Activated CD4-positive, alpha-beta T cell treated with anti-CD3 and anti-CD28 coated beads, Interleukin-2, amount 10 ng/mL, durations not matched to agents 7 days and 5 days (primary cell): ENCODE measurements around the gene IRF6. TPM values are rescaled to one million over a fixed set of nuclear protein-coding genes. Genes with fewer than 3 reads are reported as not detected.

ENCODE experiments used
- CTCF ChIA-PET: fragments of 350-600 bp; sonication (Branson Sonifier 250); formaldehyde crosslinking; loops from one replicate; lab custom pipeline; 2021; ENCODE audit warnings: antibody characterized with exemption; lab: Charles Lee
- POLR2A ChIA-PET: fragments of 350-600 bp; sonication (Branson Sonifier 250); formaldehyde crosslinking; loops from one replicate; lab custom pipeline; 2021; ENCODE audit warnings: antibody characterized with exemption; lab: Charles Lee
- DNase-seq: peaks from one replicate; pipeline ENCODE4 v3.0.0-alpha.2; 2020
- H3K27ac Mint-ChIP-seq: one replicate; pipeline ENCODE4 v1.8.0; 2021; ENCODE audit warnings: mild to moderate bottlenecking, moderate library complexity, mixed read lengths
- H3K27me3 Mint-ChIP-seq: one replicate; pipeline ENCODE4 v1.8.0; 2021; ENCODE audit warnings: mixed read lengths
- H3K36me3 Mint-ChIP-seq: one replicate; pipeline ENCODE4 v1.8.0; 2021; ENCODE audit warnings: low read depth, mixed read lengths
- H3K4me1 Mint-ChIP-seq: one replicate; pipeline ENCODE4 v1.8.0; 2021; ENCODE audit warnings: mixed read lengths
- H3K4me3 Mint-ChIP-seq: one replicate; pipeline ENCODE4 v1.8.0; 2021; ENCODE audit warnings: mild to moderate bottlenecking, moderate library complexity, mixed read lengths
- H3K9me3 Mint-ChIP-seq: one replicate; pipeline ENCODE4 v1.8.0; 2021; ENCODE audit warnings: mixed read lengths
- total RNA-seq, 2 experiments: library from RNA; stranded (reverse); gene quantifications; one replicate each; pipeline ENCODE4 v1.2.3, GENCODE V29; 2021

Gene IRF6
- total RNA-seq, 2 experiments from 2014 or later, result not detected

- peaks cover 19% of the 10 kb centered on the region for H3K27me3 Mint-ChIP-seq
- ChIA-PET POLR2A (no interaction called here), CTCF (interaction anchor here (1.0 to 1.4 kb wide), 4 partner anchors 8 to 26 kb away, joined by 3 to 5 read pairs (median 4); partner anchors contain the start of gene UTP25)
- no peak overlapping the region for H3K4me3 Mint-ChIP-seq
- H3K4me1 Mint-ChIP-seq, result peaks cover 12% of the 10 kb centered on the region
- H3K36me3 Mint-ChIP-seq, result no peaks in the 10 kb centered on the region
- no peak overlapping the region for H3K27ac Mint-ChIP-seq
- no peaks in the 10 kb centered on the region for H3K9me3 Mint-ChIP-seq
- DNase-seq, result no peak
Measured at GRCh38 chr1:209819058-209819457, 13.1 kb upstream of the IRF6 start.

GRCh38 chr1:209817691-209818090 lies 11.7 kb upstream of the IRF6 start:
- Mint-ChIP-seq H3K27ac (no peak overlapping the region), H3K36me3 (no peaks in the 10 kb centered on the region), H3K4me1 (peaks cover 2% of the 10 kb centered on the region), H3K27me3 (peaks cover 15% of the 10 kb centered on the region), H3K4me3 (no peak overlapping the region), H3K9me3 (no peaks in the 10 kb centered on the region)
- no peak for DNase-seq
- ChIA-PET CTCF (interaction anchor here (1.1 kb wide), 1 partner anchor 10 kb away, joined by 3 read pairs; the partner anchor contains the start of gene UTP25), POLR2A (no interaction called here)

GRCh38 chr1:209816923-209817322 lies 11.0 kb upstream of the IRF6 start:
- no peak overlapping the region for H3K27ac Mint-ChIP-seq
- no peak for DNase-seq
- CTCF ChIA-PET, result interaction anchor here (1.1 kb wide), 1 partner anchor 10 kb away, joined by 3 read pairs; the partner anchor contains the start of gene UTP25
- H3K36me3 Mint-ChIP-seq, result no peaks in the 10 kb centered on the region
- POLR2A ChIA-PET, result no interaction called here
- H3K4me3 Mint-ChIP-seq, result no peak overlapping the region
- no peaks in the 10 kb centered on the region for H3K9me3 Mint-ChIP-seq
- H3K4me1 Mint-ChIP-seq, result no peaks in the 10 kb centered on the region
- peaks cover 14% of the 10 kb centered on the region for H3K27me3 Mint-ChIP-seq

GRCh38 chr1:209815931-209816341 lies 10.0 kb upstream of the IRF6 start:
- Mint-ChIP-seq H3K4me1 (no peaks in the 10 kb centered on the region), H3K36me3 (no peaks in the 10 kb centered on the region), H3K27me3 (peaks cover 9% of the 10 kb centered on the region), H3K9me3 (no peaks in the 10 kb centered on the region), H3K27ac (no peak overlapping the region), H3K4me3 (no peak overlapping the region)
- DNase-seq, result no peak
- ChIA-PET POLR2A (no interaction called here), CTCF (interaction anchor here (1.1 to 2.6 kb wide), 4 partner anchors 8 to 28 kb away, joined by 3 to 10 read pairs (median 6); partner anchors contain the start of gene UTP25)

- H3K4me1 Mint-ChIP-seq, result no peaks in the 10 kb centered on the region
- no peak for DNase-seq
- H3K9me3 Mint-ChIP-seq, result no peaks in the 10 kb centered on the region
- H3K27me3 Mint-ChIP-seq, result peaks cover 8% of the 10 kb centered on the region
- CTCF ChIA-PET, result interaction anchor here (0.8 to 2.6 kb wide), 7 partner anchors 8 to 28 kb away, joined by 3 to 10 read pairs (median 3); partner anchors contain the start of gene UTP25
- POLR2A ChIA-PET, result no interaction called here
- no peak overlapping the region for H3K27ac Mint-ChIP-seq
- no peak overlapping the region for H3K4me3 Mint-ChIP-seq
- H3K36me3 Mint-ChIP-seq, result no peaks in the 10 kb centered on the region
Measured at GRCh38 chr1:209815490-209815889, 9.5 kb upstream of the IRF6 start.

GRCh38 chr1:209813902-209814301 lies 8.0 kb upstream of the IRF6 start:
- Mint-ChIP-seq H3K9me3 (no peaks in the 10 kb centered on the region), H3K4me3 (no peak overlapping the region), H3K4me1 (no peaks in the 10 kb centered on the region), H3K36me3 (no peaks in the 10 kb centered on the region), H3K27ac (no peak overlapping the region), H3K27me3 (peaks cover 3% of the 10 kb centered on the region)
- no peak for DNase-seq
- POLR2A ChIA-PET, result no interaction called here
- CTCF ChIA-PET, result interaction anchor here (1.3 to 2.6 kb wide), 4 partner anchors 10 to 20 kb away, joined by 3 to 10 read pairs (median 6); partner anchors contain the start of gene UTP25

GRCh38 chr1:209810783-209811182 lies 4.8 kb upstream of the IRF6 start:
- POLR2A ChIA-PET, result no interaction called here

GRCh38 chr1:209809611-209810010 lies 3.7 kb upstream of the IRF6 start:
- Mint-ChIP-seq H3K4me3 (no peak overlapping the region), H3K36me3 (no peaks in the 10 kb centered on the region), H3K27ac (no peak overlapping the region), H3K27me3 (peaks cover 2% of the 10 kb centered on the region), H3K9me3 (no peaks in the 10 kb centered on the region), H3K4me1 (peaks cover 10% of the 10 kb centered on the region)
- DNase-seq, result no peak
- POLR2A ChIA-PET, result no interaction called here
- CTCF ChIA-PET, result interaction anchor here (0.9 to 2.1 kb wide), 2 partner anchors 14 kb away, joined by 3 to 14 read pairs; no protein-coding TSS in a partner anchor

More at GRCh38 chr1:209810783-209811182, 4.8 kb upstream of the IRF6 start:
- peaks cover 6% of the 10 kb centered on the region for H3K4me1 Mint-ChIP-seq
- no peak for DNase-seq
- CTCF ChIA-PET, result interaction anchor here (0.8 to 2.1 kb wide), 6 partner anchors 8 to 31 kb away, joined by 3 to 14 read pairs (median 3); partner anchors contain the start of gene UTP25
- no peak overlapping the region for H3K27ac Mint-ChIP-seq
- no peaks in the 10 kb centered on the region for H3K27me3 Mint-ChIP-seq
- H3K36me3 Mint-ChIP-seq, result no peaks in the 10 kb centered on the region
- no peaks in the 10 kb centered on the region for H3K9me3 Mint-ChIP-seq
- no peak overlapping the region for H3K4me3 Mint-ChIP-seq

GRCh38 chr1:209808059-209808581 lies 2.2 kb upstream of the IRF6 start:
- ChIA-PET POLR2A (no interaction called here), CTCF (interaction anchor here (0.8 to 1.5 kb wide), 5 partner anchors 10 to 24 kb away, joined by 3 to 6 read pairs (median 4); no protein-coding TSS in a partner anchor)
- Mint-ChIP-seq H3K27ac (no peak overlapping the region), H3K4me3 (no peak overlapping the region), H3K4me1 (peaks cover 10% of the 10 kb centered on the region), H3K27me3 (peaks cover 6% of the 10 kb centered on the region), H3K36me3 (no peaks in the 10 kb centered on the region), H3K9me3 (no peaks in the 10 kb centered on the region)
- DNase-seq, result no peak

GRCh38 chr1:209807509-209807908 lies 1.6 kb upstream of the IRF6 start:
- Mint-ChIP-seq H3K27me3 (peaks cover 10% of the 10 kb centered on the region), H3K4me3 (no peak overlapping the region), H3K4me1 (peaks cover 10% of the 10 kb centered on the region), H3K27ac (no peak overlapping the region), H3K9me3 (no peaks in the 10 kb centered on the region), H3K36me3 (no peaks in the 10 kb centered on the region)
- POLR2A ChIA-PET, result no interaction called here
- no peak for DNase-seq
- CTCF ChIA-PET, result interaction anchor here (0.8 to 1.5 kb wide), 4 partner anchors 10 to 16 kb away, joined by 3 to 6 read pairs (median 4); no protein-coding TSS in a partner anchor

GRCh38 chr1:209805341-209805781 lies 581 bp downstream of the IRF6 start:
- ChIA-PET POLR2A (no interaction called here), CTCF (interaction anchor here (0.9 to 1.6 kb wide), 2 partner anchors 13 to 46 kb away, joined by 3 to 4 read pairs; no protein-coding TSS in a partner anchor)
- Mint-ChIP-seq H3K4me1 (peaks cover 10% of the 10 kb centered on the region), H3K4me3 (no peak overlapping the region), H3K27me3 (peaks cover 13% of the 10 kb centered on the region), H3K36me3 (no peaks in the 10 kb centered on the region), H3K9me3 (no peaks in the 10 kb centered on the region), H3K27ac (no peak overlapping the region)
- DNase-seq, result no peak

GRCh38 chr1:209803568-209803967 lies 2.4 kb downstream of the IRF6 start:
- Mint-ChIP-seq H3K4me1 (peaks cover 10% of the 10 kb centered on the region), H3K4me3 (no peak overlapping the region)

GRCh38 chr1:209802780-209803152 lies 3.2 kb downstream of the IRF6 start:
- CTCF ChIA-PET, result interaction anchor here (2.5 kb wide), 1 partner anchor 21 kb away, joined by 10 read pairs; no protein-coding TSS in a partner anchor
- peaks cover 15% of the 10 kb centered on the region for H3K27me3 Mint-ChIP-seq
- H3K36me3 Mint-ChIP-seq, result no peaks in the 10 kb centered on the region
- no peak overlapping the region for H3K27ac Mint-ChIP-seq
- H3K9me3 Mint-ChIP-seq, result no peaks in the 10 kb centered on the region
- no peak overlapping the region for H3K4me3 Mint-ChIP-seq
- peaks cover 10% of the 10 kb centered on the region for H3K4me1 Mint-ChIP-seq
- POLR2A ChIA-PET, result no interaction called here
- no peak for DNase-seq

More at GRCh38 chr1:209803568-209803967, 2.4 kb downstream of the IRF6 start:
- H3K27me3 Mint-ChIP-seq, result peaks cover 15% of the 10 kb centered on the region
- H3K9me3 Mint-ChIP-seq, result no peaks in the 10 kb centered on the region
- CTCF ChIA-PET, result interaction anchor here (2.5 kb wide), 1 partner anchor 20 kb away, joined by 10 read pairs; no protein-coding TSS in a partner anchor
- POLR2A ChIA-PET, result no interaction called here
- no peak overlapping the region for H3K27ac Mint-ChIP-seq
- no peak for DNase-seq
- no peaks in the 10 kb centered on the region for H3K36me3 Mint-ChIP-seq
